ENCODE measurements around the gene PHACTR1.

- TF ChIP-seq CTCF (IDR thresholded peaks at IDR 0.05) (peak in 2 of 4 experiments; percentile 28), POLR2AphosphoS5 (IDR thresholded peaks at IDR 0.05) (peak; percentile 86), POLR2A (IDR thresholded peaks at IDR 0.05) (peak; percentile 88)
Measured at GRCh38 chr6:13328076-13328874, 611.7 kb downstream of the PHACTR1 start, which contains the start of gene TBC1D7.

Data from prostate gland (tissue), 2 donors.